ENCODE results near the gene MSANTD2. TPM values are rescaled to one million over a fixed set of nuclear protein-coding genes. Genes with fewer than 3 reads are reported as not detected.
A peak's percentile ranks its signal among the peaks of the same experiment; 100 is the strongest.

The MSANTD2 gene
- total and polyA plus RNA-seq, 9 of the 15 experiments (the other 6 are each of a cell fraction or from before 2014, with no cell fraction given): 1.3 to 9.9 (median 5.3) TPM

- TF ChIP-seq PHF8 (IDR thresholded peaks at IDR 0.05; ENCODE audit: borderline replicate concordance, low read length) (peak; percentile 24; the same call in 1 of the 2 replicates), ADNP (tag; IDR thresholded peaks at IDR 0.05) (no peak), NRF1 (conservative IDR thresholded peaks at IDR 0.05 in 1 of 2, IDR thresholded peaks at IDR 0.05 in 1 of 2) (peak; percentile 64 to 70), VEZF1 (CRISPR knock-in tag; IDR thresholded peaks at IDR 0.05) (peak; percentile 53), ZBTB7A (IDR thresholded peaks at IDR 0.05; ENCODE audit: borderline replicate concordance, control insufficient read depth, low read depth, low read length) (peak; percentile 64; the same call in 1 of the 2 replicates), CBX3 (IDR thresholded peaks at IDR 0.05; ENCODE audit: borderline replicate concordance in 1 of 2, low read length in 2 of 2) (no peak), NFYB (IDR thresholded peaks at IDR 0.05; ENCODE audit: extremely low read depth, insufficient read length) (peak; percentile 6), RBFOX2 (IDR thresholded peaks at IDR 0.05; ENCODE audit: low read depth, low read length) (peak; percentile 55), ATF3 (IDR thresholded peaks at IDR 0.05) (no peak), ATF3 (CRISPR knock-in tag; conservative IDR thresholded peaks at IDR 0.05) (no peak), MAZ (CRISPR knock-in tag; conservative IDR thresholded peaks at IDR 0.05 in 1 of 2, IDR thresholded peaks at IDR 0.05 in 1 of 2) (0 out of 4 replicates have a peak, but pooled peaks have one; percentile 11 to 42), EGR1 (conservative IDR thresholded peaks at IDR 0.05) (peak; percentile 84), POLR2G (IDR thresholded peaks at IDR 0.05; ENCODE audit: low read depth, low read length) (peak; percentile 69), RB1 (IDR thresholded peaks at IDR 0.05; ENCODE audit: low read depth) (peak; percentile 28; the same call in 1 of the 2 replicates)
- TF ChIP-seq, protein P1, sequence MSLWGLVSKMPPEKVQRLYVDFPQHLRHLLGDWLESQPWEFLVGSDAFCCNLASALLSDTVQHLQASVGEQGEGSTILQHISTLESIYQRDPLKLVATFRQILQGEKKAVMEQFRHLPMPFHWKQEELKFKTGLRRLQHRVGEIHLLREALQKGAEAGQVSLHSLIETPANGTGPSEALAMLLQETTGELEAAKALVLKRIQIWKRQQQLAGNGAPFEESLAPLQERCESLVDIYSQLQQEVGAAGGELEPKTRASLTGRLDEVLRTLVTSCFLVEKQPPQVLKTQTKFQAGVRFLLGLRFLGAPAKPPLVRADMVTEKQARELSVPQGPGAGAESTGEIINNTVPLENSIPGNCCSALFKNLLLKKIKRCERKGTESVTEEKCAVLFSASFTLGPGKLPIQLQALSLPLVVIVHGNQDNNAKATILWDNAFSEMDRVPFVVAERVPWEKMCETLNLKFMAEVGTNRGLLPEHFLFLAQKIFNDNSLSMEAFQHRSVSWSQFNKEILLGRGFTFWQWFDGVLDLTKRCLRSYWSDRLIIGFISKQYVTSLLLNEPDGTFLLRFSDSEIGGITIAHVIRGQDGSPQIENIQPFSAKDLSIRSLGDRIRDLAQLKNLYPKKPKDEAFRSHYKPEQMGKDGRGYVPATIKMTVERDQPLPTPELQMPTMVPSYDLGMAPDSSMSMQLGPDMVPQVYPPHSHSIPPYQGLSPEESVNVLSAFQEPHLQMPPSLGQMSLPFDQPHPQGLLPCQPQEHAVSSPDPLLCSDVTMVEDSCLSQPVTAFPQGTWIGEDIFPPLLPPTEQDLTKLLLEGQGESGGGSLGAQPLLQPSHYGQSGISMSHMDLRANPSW (CRISPR knock-in tag; IDR thresholded peaks at IDR 0.05): no peak
- TF ChIP-seq, protein P2, sequence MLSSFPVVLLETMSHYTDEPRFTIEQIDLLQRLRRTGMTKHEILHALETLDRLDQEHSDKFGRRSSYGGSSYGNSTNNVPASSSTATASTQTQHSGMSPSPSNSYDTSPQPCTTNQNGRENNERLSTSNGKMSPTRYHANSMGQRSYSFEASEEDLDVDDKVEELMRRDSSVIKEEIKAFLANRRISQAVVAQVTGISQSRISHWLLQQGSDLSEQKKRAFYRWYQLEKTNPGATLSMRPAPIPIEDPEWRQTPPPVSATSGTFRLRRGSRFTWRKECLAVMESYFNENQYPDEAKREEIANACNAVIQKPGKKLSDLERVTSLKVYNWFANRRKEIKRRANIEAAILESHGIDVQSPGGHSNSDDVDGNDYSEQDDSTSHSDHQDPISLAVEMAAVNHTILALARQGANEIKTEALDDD (IDR thresholded peaks at IDR 0.05): no peak
- TF ChIP-seq, protein P3, sequence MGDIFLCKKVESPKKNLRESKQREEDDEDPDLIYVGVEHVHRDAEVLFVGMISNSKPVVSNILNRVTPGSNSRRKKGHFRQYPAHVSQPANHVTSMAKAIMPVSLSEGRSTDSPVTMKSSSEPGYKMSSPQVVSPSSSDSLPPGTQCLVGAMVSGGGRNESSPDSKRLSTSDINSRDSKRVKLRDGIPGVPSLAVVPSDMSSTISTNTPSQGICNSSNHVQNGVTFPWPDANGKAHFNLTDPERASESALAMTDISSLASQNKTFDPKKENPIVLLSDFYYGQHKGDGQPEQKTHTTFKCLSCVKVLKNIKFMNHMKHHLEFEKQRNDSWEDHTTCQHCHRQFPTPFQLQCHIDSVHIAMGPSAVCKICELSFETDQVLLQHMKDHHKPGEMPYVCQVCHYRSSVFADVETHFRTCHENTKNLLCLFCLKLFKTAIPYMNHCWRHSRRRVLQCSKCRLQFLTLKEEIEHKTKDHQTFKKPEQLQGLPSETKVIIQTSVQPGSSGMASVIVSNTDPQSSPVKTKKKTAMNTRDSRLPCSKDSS (IDR thresholded peaks at IDR 0.05; ENCODE audit: low read depth, partially characterized antibody): no peak
Measured at GRCh38 chr11:124739479-124740276, 60.5 kb downstream of the MSANTD2 start, which contains the start of gene NRGN (continued).
